ENCODE measurements around the gene LRRC14B.

GRCh38 chr5:191949-192690, 825 bp downstream of the LRRC14B start:
- TF ChIP-seq CTCF (IDR thresholded peaks at IDR 0.05), result no peak
- no peak for TF ChIP-seq REST (IDR thresholded peaks at IDR 0.05; ENCODE audit: insufficient read depth in 1 of 2, low read depth in 2 of 2, low read length in 1 of 2)
- TF ChIP-seq POLR2AphosphoS5 (IDR thresholded peaks at IDR 0.05; ENCODE audit: low read depth, low read length), result no peak
- TF ChIP-seq TCF7L2 (IDR thresholded peaks at IDR 0.05; ENCODE audit: low read depth, low read length), result no peak
- TF ChIP-seq SIN3A (IDR thresholded peaks at IDR 0.05; ENCODE audit: borderline replicate concordance, insufficient read depth, low read depth, low read length), result no peak
